Duodenal mucosa (tissue), 2 donors: ENCODE data around the gene POMGNT2.
"Not testable (repeated sequence)": the region's sequence is repeated elsewhere in the genome, so short reads cannot be mapped to it uniquely, and the experiment has no call there.

Source experiments
- H3K27ac ChIP-seq: one replicate; pipeline ENCODE4 v1.7.0; 2013; ENCODE audit warnings: low read depth, low read length
- H3K27me3 ChIP-seq, 2 donors: one replicate each; pipeline ENCODE4 v1.7.0; 2013; ENCODE audit warnings: low read length in 2 of 2, control low read depth in 1 of 2; ENCODE audit not compliant: insufficient read depth in 2 of 2, control insufficient read depth in 1 of 2
- H3K36me3 ChIP-seq, 2 donors: one replicate each; pipeline ENCODE4 v1.7.0; 2013; ENCODE audit warnings: low read length in 2 of 2, control low read depth in 1 of 2; ENCODE audit not compliant: insufficient read depth in 2 of 2, control insufficient read depth in 1 of 2
- H3K4me1 ChIP-seq, 2 donors: one replicate each; pipeline ENCODE4 v1.7.0; 2013; ENCODE audit warnings: low read length in 2 of 2, control low read depth in 1 of 2; ENCODE audit not compliant: insufficient read depth in 2 of 2, control insufficient read depth in 1 of 2
- H3K4me3 ChIP-seq, 2 donors: one replicate each; pipeline ENCODE4 v1.7.0; 2013; ENCODE audit warnings: low read length in 2 of 2, low read depth in 1 of 2
- H3K9ac ChIP-seq, 2 donors: one replicate each; pipeline ENCODE4 v1.7.0; 2013; ENCODE audit warnings: low read length in 2 of 2, low read depth in 1 of 2
- H3K9me3 ChIP-seq, 2 donors: one replicate each; pipeline ENCODE4 v1.7.0; 2013; ENCODE audit warnings: low read length in 2 of 2, control low read depth in 1 of 2; ENCODE audit not compliant: control insufficient read depth in 1 of 2

The POMGNT2 gene

GRCh38 chr3:43046583-43046982, 59.3 kb downstream of the POMGNT2 start:
- no peak overlapping the region for H3K4me3 ChIP-seq
- H3K9ac ChIP-seq, result no peak overlapping the region
- peaks cover 5 to 13% of the 10 kb centered on the region in 2 donors for H3K9me3 ChIP-seq

DNA sequence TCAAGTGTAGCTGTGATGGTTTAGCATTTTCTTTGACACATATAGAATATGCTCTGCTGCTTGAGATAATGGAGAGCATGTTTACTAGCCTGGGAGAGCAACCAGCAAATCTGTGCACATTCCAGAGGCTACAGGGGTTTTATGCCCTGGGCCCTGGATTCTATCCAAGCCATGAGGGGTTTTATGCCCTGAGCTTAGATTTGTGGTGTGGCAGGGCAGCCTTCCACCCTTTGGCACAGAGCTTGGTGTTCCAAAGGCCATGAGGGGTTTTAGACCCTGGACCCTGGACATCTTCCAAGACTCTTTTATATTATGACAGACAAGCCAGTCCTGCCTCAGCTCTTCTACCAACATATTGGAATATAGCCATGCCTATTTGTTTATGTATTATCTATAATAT, 60.8 kb downstream of the POMGNT2 start:
- not testable (repeated sequence) for H3K9ac ChIP-seq, H3K4me3 ChIP-seq, H3K36me3 ChIP-seq, H3K27ac ChIP-seq, H3K27me3 ChIP-seq, H3K4me1 ChIP-seq
- H3K9me3 ChIP-seq, result peaks cover 5 to 13% of the 10 kb centered on the region in 2 donors

More at GRCh38 chr3:43046583-43046982, 59.3 kb downstream of the POMGNT2 start:
- Histone ChIP-seq H3K4me1 (no peaks in the 10 kb centered on the region), H3K36me3 (no peaks in the 10 kb centered on the region), H3K27ac (no peak overlapping the region), H3K27me3 (no peaks in the 10 kb centered on the region)

GRCh38 chr3:43043793-43044192, 62.1 kb downstream of the POMGNT2 start:
- peaks cover 5 to 13% of the 10 kb centered on the region in 2 donors for H3K9me3 ChIP-seq
- H3K27me3 ChIP-seq, result no peaks in the 10 kb centered on the region
- no peak overlapping the region for H3K4me3 ChIP-seq
- H3K27ac ChIP-seq, result no peak overlapping the region
- H3K36me3 ChIP-seq, result no peaks in the 10 kb centered on the region
- H3K9ac ChIP-seq, result no peak overlapping the region
- H3K4me1 ChIP-seq, result no peaks in the 10 kb centered on the region

DNA sequence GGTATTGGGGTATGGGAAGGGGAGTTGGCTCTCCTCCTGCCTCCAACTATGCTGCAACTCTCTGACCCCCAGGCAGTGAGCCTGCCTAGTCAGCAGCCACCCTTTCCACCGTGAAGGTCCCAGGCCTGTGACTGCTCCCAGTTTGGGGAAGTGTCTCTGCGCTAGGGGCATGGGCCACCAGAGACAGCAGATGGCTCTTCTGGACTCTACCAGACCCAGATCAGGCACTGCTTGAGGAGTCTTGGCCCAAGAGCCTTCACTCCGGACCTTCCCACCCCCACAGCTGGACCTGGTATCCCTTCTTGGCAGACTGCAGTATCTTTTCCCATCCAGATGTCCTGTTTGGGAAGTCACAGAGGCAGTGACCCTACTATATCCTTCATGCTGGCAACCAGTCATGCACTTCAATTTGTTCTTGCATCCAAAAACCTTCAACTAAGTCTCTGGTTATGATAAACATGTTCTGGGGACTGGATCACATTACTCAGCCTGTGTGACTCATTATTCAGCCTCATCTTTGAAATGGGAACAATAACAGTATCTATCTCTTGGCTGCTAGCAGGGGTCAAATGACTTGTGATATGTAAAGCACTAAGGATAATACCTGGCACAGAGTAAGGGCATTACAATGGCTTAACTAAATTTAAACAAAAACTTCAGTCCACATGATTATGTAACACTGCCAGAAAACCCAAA, 62.7 kb downstream of the POMGNT2 start:
- no peaks in the 10 kb centered on the region for H3K4me1 ChIP-seq
- H3K27ac ChIP-seq, result no peak overlapping the region
- no peaks in the 10 kb centered on the region for H3K36me3 ChIP-seq
- H3K4me3 ChIP-seq, result no peak overlapping the region
- H3K27me3 ChIP-seq, result no peaks in the 10 kb centered on the region
- peaks cover 5 to 13% of the 10 kb centered on the region in 2 donors for H3K9me3 ChIP-seq
- H3K9ac ChIP-seq, result no peak overlapping the region

GRCh38 chr3:43041517-43041916, 64.4 kb downstream of the POMGNT2 start:
- peaks cover 5 to 13% of the 10 kb centered on the region in 2 donors for H3K9me3 ChIP-seq
- no peak overlapping the region for H3K4me3 ChIP-seq
- no peaks in the 10 kb centered on the region for H3K36me3 ChIP-seq
- no peaks in the 10 kb centered on the region for H3K27me3 ChIP-seq
- H3K9ac ChIP-seq, result no peak overlapping the region
- no peak overlapping the region for H3K27ac ChIP-seq
- H3K4me1 ChIP-seq, result no peaks in the 10 kb centered on the region

DNA sequence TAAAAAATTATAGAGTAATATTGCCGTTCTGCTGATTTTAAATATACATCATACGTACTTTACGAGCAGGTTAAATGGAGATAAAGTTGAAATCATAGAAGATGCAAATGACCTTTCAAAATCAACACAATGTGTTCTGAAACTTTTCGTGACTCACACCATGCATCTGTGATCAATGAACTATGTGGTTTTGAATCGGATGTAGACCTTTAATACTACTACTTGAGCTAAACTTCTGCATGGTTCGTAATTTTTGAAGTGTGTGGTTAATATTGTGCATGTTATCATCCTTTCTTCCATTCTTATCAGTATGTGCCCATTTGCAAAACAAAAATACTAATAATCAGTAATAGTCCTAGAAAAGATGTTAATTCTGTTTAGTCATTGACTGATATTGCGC, 67.9 kb downstream of the POMGNT2 start:
- H3K36me3 ChIP-seq, result no peaks in the 10 kb centered on the region
- no peak overlapping the region for H3K9ac ChIP-seq
- no peak overlapping the region for H3K4me3 ChIP-seq
- no peaks in the 10 kb centered on the region for H3K4me1 ChIP-seq
- H3K9me3 ChIP-seq, result no peaks in the 10 kb centered on the region
- H3K27ac ChIP-seq, result no peak overlapping the region
- no peaks in the 10 kb centered on the region for H3K27me3 ChIP-seq

GRCh38 chr3:43036621-43037423, 69.1 kb downstream of the POMGNT2 start:
- H3K4me1 ChIP-seq, result no peaks in the 10 kb centered on the region
- no peak overlapping the region for H3K27ac ChIP-seq
- H3K9ac ChIP-seq, result no peak overlapping the region
- H3K4me3 ChIP-seq, result no peak overlapping the region
- no peaks in the 10 kb centered on the region for H3K36me3 ChIP-seq
- H3K9me3 ChIP-seq, result no peaks in the 10 kb centered on the region
- H3K27me3 ChIP-seq, result no peaks in the 10 kb centered on the region

DNA sequence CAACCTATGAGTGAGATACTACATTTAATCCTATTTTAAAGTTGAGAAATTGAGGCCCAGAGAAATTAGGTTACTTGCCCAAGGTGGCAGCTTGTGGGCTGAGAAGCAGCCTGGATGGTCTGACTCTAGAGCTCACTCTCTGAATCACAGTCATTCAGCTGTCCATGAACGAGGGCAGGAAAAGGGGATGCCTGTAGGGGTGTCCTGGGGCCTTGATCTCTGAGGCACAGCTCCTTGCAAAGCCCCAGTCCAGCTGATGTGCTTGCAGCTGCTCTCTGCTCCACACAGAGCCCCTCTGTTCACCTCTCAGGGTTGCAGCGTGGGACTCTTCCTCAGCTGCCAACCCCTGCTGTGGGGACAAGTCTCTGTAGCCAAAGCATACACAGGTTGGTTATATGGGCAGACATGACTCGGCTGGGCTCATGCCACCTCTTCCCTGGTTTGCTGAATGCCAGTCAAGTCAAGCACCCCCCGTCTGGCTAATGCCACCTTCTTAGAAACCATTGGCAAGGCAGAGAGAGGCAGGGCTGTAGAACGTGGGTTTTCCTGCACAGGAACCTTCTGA, 70.0 kb downstream of the POMGNT2 start:
- H3K4me3 ChIP-seq, result no peak overlapping the region
- H3K36me3 ChIP-seq, result no peaks in the 10 kb centered on the region
- no peaks in the 10 kb centered on the region for H3K4me1 ChIP-seq
- no peaks in the 10 kb centered on the region for H3K9me3 ChIP-seq
- no peak overlapping the region for H3K27ac ChIP-seq
- no peak overlapping the region for H3K9ac ChIP-seq
- H3K27me3 ChIP-seq, result no peaks in the 10 kb centered on the region

GRCh38 chr3:43034911-43035310, 71.0 kb downstream of the POMGNT2 start:
- Histone ChIP-seq H3K4me3 (no peak overlapping the region), H3K36me3 (no peaks in the 10 kb centered on the region), H3K27ac (no peak overlapping the region), H3K9ac (no peak overlapping the region), H3K9me3 (no peaks in the 10 kb centered on the region), H3K27me3 (no peaks in the 10 kb centered on the region), H3K4me1 (no peaks in the 10 kb centered on the region)

- H3K27ac ChIP-seq, result no peak overlapping the region
Measured at GRCh38 chr3:43034200-43034599, 71.7 kb downstream of the POMGNT2 start.

More at GRCh38 chr3:43034200-43034599, 71.7 kb downstream of the POMGNT2 start:
- Histone ChIP-seq H3K4me3 (no peak overlapping the region), H3K9ac (no peak overlapping the region), H3K9me3 (no peaks in the 10 kb centered on the region), H3K27me3 (no peaks in the 10 kb centered on the region), H3K36me3 (no peaks in the 10 kb centered on the region), H3K4me1 (no peaks in the 10 kb centered on the region)
